Hepatocyte (in vitro differentiated cells): ENCODE measurements around the gene GPM6B. TPM values are rescaled to one million over a fixed set of nuclear protein-coding genes. Genes with fewer than 3 reads are reported as not detected.

ENCODE experiments used
- DNase-seq: peaks from one replicate; pipeline ENCODE4 v3.0.0-alpha.2; 2016; ENCODE audit warnings: low spot score
- H2AFZ ChIP-seq: fragments of 200-600 bp; sonication (generic); 2 replicates; pipeline ENCODE4 v1.6.0; 2016; ENCODE audit warnings: antibody characterized with exemption, mild to moderate bottlenecking
- H3K27ac ChIP-seq: fragments of 200-600 bp; sonication (generic); 2 replicates; pipeline ENCODE4 v1.5.1; 2016; ENCODE audit warnings: mild to moderate bottlenecking
- H3K27me3 ChIP-seq: fragments of 200-600 bp; sonication (generic); 2 replicates; pipeline ENCODE4 v1.6.1; 2016
- H3K36me3 ChIP-seq: fragments of 200-600 bp; sonication (generic); replicated peaks from 2 replicates; pipeline ENCODE4 v1.5.1; 2016; ENCODE audit warnings: low read depth; ENCODE audit not compliant: insufficient read depth
- H3K4me1 ChIP-seq: fragments of 200-600 bp; sonication (generic); 2 replicates; pipeline ENCODE4 v1.5.1; 2016; ENCODE audit warnings: mild to moderate bottlenecking, moderate library complexity; ENCODE audit not compliant: insufficient read depth
- H3K4me2 ChIP-seq: fragments of 200-600 bp; sonication (generic); 2 replicates; pipeline ENCODE4 v1.6.0; 2016
- H3K4me3 ChIP-seq: fragments of 200-600 bp; sonication (generic); 2 replicates; pipeline ENCODE4 v1.5.1; 2016; ENCODE audit warnings: mild to moderate bottlenecking
- H3K79me2 ChIP-seq: fragments of 200-600 bp; sonication (generic); 2 replicates; pipeline ENCODE4 v1.6.0; 2017; ENCODE audit warnings: mild to moderate bottlenecking
- H3K9me2 ChIP-seq: fragments of 200-600 bp; sonication (generic); replicated peaks from 2 replicates; pipeline ENCODE4 v1.6.0; 2017; ENCODE audit warnings: mild to moderate bottlenecking; ENCODE audit not compliant: insufficient read depth
- H3K9me3 ChIP-seq: fragments of 200-600 bp; sonication (generic); 2 replicates; pipeline ENCODE4 v1.5.1; 2016; ENCODE audit warnings: low read depth, mild to moderate bottlenecking
- H4K20me1 ChIP-seq: fragments of 200-600 bp; sonication (generic); 2 replicates; pipeline ENCODE4 v1.6.0; 2016; ENCODE audit warnings: mild to moderate bottlenecking; ENCODE audit not compliant: insufficient read depth, poor library complexity, severe bottlenecking
- EZH2 ChIP-seq: fragments of 200-600 bp; sonication (generic); IDR thresholded peaks from 2 replicates; pipeline ENCODE4 v1.6.1; 2016; ENCODE audit warnings: antibody characterized with exemption, mild to moderate bottlenecking, borderline replicate concordance
- EZH2phosphoT487 ChIP-seq: fragments of 200-600 bp; sonication (generic); IDR thresholded peaks from one replicate; pipeline ENCODE4 v1.6.1; 2018; ENCODE audit warnings: antibody characterized with exemption, mild to moderate bottlenecking, low read depth, moderate library complexity; ENCODE audit not compliant: unreplicated experiment, severe bottlenecking
- WGBS: methylation state at CpG from one replicate; pipeline ENCODE4 v1.1.6; 2016; ENCODE audit warnings: low lambda C conversion rate; ENCODE audit errors: missing lambda C conversion rate; 5-methylcytosine and 5-hydroxymethylcytosine counted together
- polyA plus RNA-seq: library from polyadenylated mRNA; unstranded; fragments of >200 nt; fragmentation: Nextera tagmentation; extraction: Ambion mirVana; gene quantifications from 2 replicates; pipeline ENCODE4 v1.2.1, GENCODE V29; 2016
- total RNA-seq: library from RNA; depleted of rRNA; stranded (reverse); fragments of >200 nt; gene quantifications from 2 replicates; pipeline ENCODE4 v1.2.3, GENCODE V29; 2014
- TF ChIP-seq, protein P1 (sequence below): fragments of 200-600 bp; sonication (generic); IDR thresholded peaks from 2 replicates; pipeline ENCODE4 v1.5.1; 2016; ENCODE audit warnings: antibody characterized with exemption, mild to moderate bottlenecking; ENCODE audit not compliant: poor library complexity

GPM6B gene
- total and polyA plus RNA-seq, 2 experiments from 2014 or later = 6.8 to 9.0 TPM

DNA sequence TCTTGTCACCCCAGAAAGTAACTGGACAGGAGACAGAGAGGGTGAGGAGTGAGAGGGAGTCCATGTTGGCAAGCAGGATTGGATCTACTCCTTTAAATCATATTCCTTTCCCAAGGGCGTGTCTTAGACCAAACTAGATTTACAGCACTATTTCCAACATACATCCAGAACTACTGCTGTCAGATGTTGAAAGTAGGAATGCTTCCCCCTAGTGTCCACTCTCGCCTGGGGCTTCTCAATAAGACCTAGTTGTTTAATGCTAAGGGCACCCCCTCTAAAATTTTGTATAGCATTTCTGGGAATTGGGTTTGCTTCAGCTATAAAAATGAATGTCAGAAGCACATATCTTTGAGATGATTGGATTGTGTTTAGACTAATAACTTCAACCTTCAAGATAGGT, 69.1 kb downstream of the GPM6B start:
- H3K9me3 ChIP-seq = no peaks in the 10 kb centered on the region
- no peaks in the 10 kb centered on the region for H3K27me3 ChIP-seq
- H3K36me3 ChIP-seq = no peaks in the 10 kb centered on the region
- H3K4me2 ChIP-seq = no peak overlapping the region
- 48% methylated on average over 2 of the region's 2 CpGs for WGBS
- no peak overlapping the region for H2AFZ ChIP-seq
- H3K4me3 ChIP-seq = no peak overlapping the region
- H4K20me1 ChIP-seq = no peaks in the 10 kb centered on the region
- TF ChIP-seq EZH2phosphoT487 (no peak), EZH2 (no peak)
- TF ChIP-seq, protein P1, sequence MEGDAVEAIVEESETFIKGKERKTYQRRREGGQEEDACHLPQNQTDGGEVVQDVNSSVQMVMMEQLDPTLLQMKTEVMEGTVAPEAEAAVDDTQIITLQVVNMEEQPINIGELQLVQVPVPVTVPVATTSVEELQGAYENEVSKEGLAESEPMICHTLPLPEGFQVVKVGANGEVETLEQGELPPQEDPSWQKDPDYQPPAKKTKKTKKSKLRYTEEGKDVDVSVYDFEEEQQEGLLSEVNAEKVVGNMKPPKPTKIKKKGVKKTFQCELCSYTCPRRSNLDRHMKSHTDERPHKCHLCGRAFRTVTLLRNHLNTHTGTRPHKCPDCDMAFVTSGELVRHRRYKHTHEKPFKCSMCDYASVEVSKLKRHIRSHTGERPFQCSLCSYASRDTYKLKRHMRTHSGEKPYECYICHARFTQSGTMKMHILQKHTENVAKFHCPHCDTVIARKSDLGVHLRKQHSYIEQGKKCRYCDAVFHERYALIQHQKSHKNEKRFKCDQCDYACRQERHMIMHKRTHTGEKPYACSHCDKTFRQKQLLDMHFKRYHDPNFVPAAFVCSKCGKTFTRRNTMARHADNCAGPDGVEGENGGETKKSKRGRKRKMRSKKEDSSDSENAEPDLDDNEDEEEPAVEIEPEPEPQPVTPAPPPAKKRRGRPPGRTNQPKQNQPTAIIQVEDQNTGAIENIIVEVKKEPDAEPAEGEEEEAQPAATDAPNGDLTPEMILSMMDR = peak; percentile 43
- H3K4me1 ChIP-seq = no peaks in the 10 kb centered on the region
- H3K27ac ChIP-seq = no peak overlapping the region
- no peaks in the 10 kb centered on the region for H3K79me2 ChIP-seq
- peak; percentile 44 for DNase-seq
- H3K9me2 ChIP-seq = no peaks in the 10 kb centered on the region

GRCh38 chrX:13742397-13743176, 74.3 kb downstream of the GPM6B start:
- no peak overlapping the region for H3K4me2 ChIP-seq
- H3K27ac ChIP-seq = peak overlapping the region; percentile 78
- no peaks in the 10 kb centered on the region for H3K36me3 ChIP-seq
- 70% methylated on average over 13 of the region's 13 CpGs for WGBS
- H3K4me1 ChIP-seq = no peaks in the 10 kb centered on the region
- no peak overlapping the region for H3K4me3 ChIP-seq
- H3K79me2 ChIP-seq = peaks cover 3% of the 10 kb centered on the region
- no peaks in the 10 kb centered on the region for H3K27me3 ChIP-seq
- TF ChIP-seq EZH2phosphoT487 (no peak), EZH2 (no peak)
- TF ChIP-seq, protein P1 = no peak
- no peaks in the 10 kb centered on the region for H3K9me2 ChIP-seq
- no peaks in the 10 kb centered on the region for H3K9me3 ChIP-seq
- no peak overlapping the region for H2AFZ ChIP-seq
- peak; percentile 21 for DNase-seq
- no peaks in the 10 kb centered on the region for H4K20me1 ChIP-seq

- Histone ChIP-seq H3K9me3 (no peaks in the 10 kb centered on the region), H3K36me3 (no peaks in the 10 kb centered on the region), H3K4me3 (no peak overlapping the region), H4K20me1 (no peaks in the 10 kb centered on the region), H2AFZ (no peak overlapping the region), H3K4me2 (no peak overlapping the region), H3K27me3 (no peaks in the 10 kb centered on the region), H3K4me1 (no peaks in the 10 kb centered on the region), H3K9me2 (no peaks in the 10 kb centered on the region), H3K27ac (no peak overlapping the region), H3K79me2 (peaks cover 12% of the 10 kb centered on the region)
- 62% methylated on average over 6 of the region's 6 CpGs for WGBS
- DNase-seq = no peak
- TF ChIP-seq, protein P1 = no peak
- TF ChIP-seq EZH2phosphoT487 (no peak), EZH2 (no peak)
Observed at GRCh38 chrX:13741695-13742094, 75.2 kb downstream of the GPM6B start.
